Stimulated activated CD4-positive, alpha-beta T cell treated with anti-CD3 and anti-CD28 coated beads, Interleukin-12 subunit alpha, Interleukin-12 subunit beta, amount 100 ng/mL, for 4 hours (primary cell): ENCODE measurements around the gene SEPTIN5.

Experiments
- DNase-seq: peaks from one replicate; pipeline ENCODE4 v3.0.0-alpha.2; 2020

The SEPTIN5 gene

GRCh38 chr22:19763458-19764298 is 49.4 kb downstream of the SEPTIN5 start:
- DNase-seq: no peak

- no peak for DNase-seq
Observed at GRCh38 chr22:19764299-19764593, 49.9 kb downstream of the SEPTIN5 start.

GRCh38 chr22:19764636-19765476 is 50.6 kb downstream of the SEPTIN5 start:
- DNase-seq: no peak

GRCh38 chr22:19765477-19766239 is 51.4 kb downstream of the SEPTIN5 start:
- peak; percentile 27 for DNase-seq

GRCh38 chr22:19766240-19766510 is 51.9 kb downstream of the SEPTIN5 start:
- DNase-seq: no peak

- peak; percentile 47 for DNase-seq
Observed at GRCh38 chr22:19766511-19767426, 52.5 kb downstream of the SEPTIN5 start.

GRCh38 chr22:19767427-19768341 is 53.4 kb downstream of the SEPTIN5 start:
- no peak for DNase-seq

GRCh38 chr22:19769393-19769715 is 55.1 kb downstream of the SEPTIN5 start:
- DNase-seq: no peak

- no peak for DNase-seq
Observed at GRCh38 chr22:19770349-19771220, 56.3 kb downstream of the SEPTIN5 start.

GRCh38 chr22:19772422-19772672 is 58.0 kb downstream of the SEPTIN5 start:
- DNase-seq: no peak
